Ovary (tissue), 3 donors: ENCODE measurements around the gene CENPB.

Experiments
- CTCF ChIP-seq, 3 donors: fragments of 450-650 bp in 2 of 3; fragments of 200-600 bp in 1 of 3; IDR thresholded peaks; one replicate each; pipeline versions ENCODE4 v1.5.1 to v1.8.0; 2016 to 2022; ENCODE audit warnings: antibody characterized with exemption in 3 of 3, mild to moderate bottlenecking in 1 of 3
- POLR2A ChIP-seq: fragments of 450-650 bp; IDR thresholded peaks from one replicate; pipeline ENCODE4 v1.6.1; 2017; ENCODE audit warnings: antibody characterized with exemption, mild to moderate bottlenecking, moderate library complexity
- donor health status: DM: no; HTN: no; CAD: no.

DNA sequence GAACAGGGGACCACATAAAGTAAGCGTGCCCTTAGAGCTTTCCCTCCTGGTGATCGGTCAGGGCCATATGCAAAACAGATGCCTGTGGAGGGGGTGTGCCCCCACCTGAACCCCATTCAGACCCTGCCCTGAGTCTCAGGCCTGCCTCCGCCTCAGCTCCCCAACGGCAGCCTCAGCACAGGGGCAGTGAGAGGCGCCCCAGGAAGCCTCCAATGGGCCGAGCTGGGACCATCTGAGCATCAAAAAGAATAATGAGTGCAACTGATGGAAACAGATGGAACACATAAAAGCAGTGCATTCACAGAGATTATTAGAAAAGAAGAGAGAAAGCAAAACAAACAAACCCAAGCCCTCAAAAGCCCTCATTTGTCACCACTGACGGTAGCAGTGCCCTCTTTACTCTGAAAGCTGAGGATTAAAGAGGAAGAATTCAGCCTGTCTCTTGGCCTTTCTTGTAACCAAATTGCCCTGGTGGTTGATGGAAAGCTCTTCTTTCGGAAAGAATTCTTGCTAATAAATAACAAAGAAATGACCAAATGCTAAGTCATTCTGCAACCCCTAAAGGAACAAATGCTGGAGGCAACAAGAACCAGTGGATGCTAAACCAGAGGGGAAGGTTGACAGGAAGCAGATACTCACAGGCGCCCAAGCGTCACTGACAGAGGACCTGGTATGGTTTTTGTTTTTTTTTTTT, 25.7 kb downstream of the CENPB start:
- no peak for TF ChIP-seq CTCF (IDR thresholded peaks at IDR 0.05)
- TF ChIP-seq POLR2A: no peak
